ENCODE results near the gene ABLIM1.

Gene ABLIM1

DNA sequence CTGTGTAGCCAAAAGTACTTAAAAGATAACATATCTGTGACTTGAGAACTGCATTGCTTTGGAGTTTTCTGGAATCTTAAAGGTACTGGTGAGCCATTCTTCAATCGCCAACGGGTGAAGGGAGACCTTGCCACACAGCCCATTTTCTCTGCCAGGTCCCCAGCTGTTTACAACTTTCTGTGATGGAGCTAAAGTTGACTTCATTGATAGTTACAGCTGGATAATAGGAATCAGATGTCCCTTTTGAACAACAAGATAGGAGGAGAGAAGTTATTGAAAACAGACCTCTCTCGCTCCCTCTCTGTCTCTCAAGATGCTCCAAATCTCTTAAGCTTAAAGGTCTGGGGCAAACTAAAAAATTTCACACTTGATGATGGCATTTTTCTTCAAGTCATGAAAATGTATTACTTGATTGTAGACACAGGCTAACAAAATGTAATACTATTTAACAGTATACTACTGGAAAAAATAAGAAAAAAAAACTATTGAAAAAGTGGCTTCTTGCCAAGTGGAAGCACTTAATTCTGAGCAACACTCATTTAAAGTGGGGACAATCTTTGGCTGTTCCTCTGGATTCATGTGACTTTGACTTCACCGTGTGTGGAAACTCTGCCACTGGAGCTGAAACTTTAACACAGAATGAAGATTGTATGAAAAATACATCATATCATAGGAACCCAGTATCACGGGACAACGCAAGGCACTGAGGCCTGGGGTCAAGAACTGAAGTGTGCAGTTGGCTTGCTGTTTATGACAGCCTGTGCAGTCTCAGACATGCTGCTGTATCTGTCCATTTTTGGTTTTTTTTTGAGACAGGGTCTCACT, 175.4 kb downstream of the ABLIM1 start:
- no peak for DNase-seq

DNA sequence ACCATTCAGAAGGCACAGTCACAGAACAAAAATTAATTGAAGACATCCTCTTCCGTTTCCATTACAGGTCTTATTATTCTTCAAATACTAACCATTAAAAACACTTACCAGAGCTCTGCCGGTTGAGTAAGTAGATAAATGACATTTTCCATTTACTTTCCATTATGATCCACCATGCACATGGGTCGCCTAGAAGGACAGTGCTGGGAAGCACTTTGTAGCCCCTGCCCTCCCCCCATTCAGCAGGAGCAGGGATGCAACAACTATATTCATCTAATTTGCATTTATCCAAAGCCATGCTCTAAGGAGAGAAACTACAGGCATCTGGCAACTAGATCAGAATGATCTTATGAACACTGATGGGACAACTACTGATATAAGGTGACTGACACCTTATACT, 177.0 kb downstream of the ABLIM1 start:
- DNase-seq: no peak

DNA sequence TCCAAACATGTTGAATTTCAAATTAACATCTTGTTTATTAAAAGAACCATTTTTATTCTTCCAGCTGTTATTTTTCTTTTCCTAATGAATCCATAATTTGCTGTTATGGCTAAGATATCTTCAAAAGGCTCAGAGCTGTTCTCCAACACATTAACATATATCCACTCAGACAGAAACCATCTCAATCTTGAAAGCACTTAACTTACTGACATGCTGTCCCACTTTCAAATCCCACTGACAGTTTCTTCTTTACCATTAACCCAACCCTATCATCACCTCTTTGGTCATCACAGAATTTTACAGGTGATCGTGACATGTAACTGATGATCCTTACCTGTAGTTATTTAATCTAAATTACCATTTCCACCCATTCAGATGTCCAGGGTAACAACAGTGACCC, 178.2 kb downstream of the ABLIM1 start:
- DNase-seq: no peak

DNA sequence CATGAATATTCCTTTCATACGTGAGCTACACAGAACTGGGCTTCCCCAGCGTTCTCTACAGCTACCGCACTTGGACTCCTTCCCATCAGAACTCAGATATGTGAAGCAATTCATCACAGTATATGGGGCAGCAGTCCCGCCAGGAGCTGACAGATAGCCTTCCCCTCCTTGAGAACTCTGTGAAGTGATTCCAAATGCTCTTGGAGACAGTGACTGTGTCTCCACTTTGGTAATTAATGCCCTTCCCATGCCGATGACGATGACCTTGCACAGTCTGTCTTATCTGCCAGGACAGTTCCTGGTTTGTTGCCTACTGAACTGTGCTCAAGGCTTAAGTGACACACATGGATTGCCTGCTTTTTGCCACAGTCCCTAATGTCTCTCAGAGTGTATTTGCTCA, 178.8 kb downstream of the ABLIM1 start:
- no peak for DNase-seq

DNA sequence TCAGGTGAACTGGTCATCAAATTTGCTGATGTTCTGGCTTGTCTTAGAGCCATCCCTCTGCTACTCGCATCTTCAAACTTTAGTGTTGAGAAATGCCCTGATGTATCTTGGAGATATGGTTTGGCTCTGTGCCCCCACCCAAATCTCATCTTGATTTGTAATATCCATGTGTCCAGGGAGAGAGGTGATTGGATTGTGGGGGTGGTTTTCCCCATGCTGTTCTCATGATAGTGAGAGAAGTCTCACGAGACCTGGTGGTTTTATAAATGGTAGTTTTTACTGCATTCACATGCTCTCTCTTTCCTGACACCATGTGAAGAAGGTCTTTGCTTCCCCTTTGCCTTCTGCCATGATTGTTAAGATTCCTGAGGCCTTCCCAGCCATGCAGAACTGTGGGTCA, 179.8 kb downstream of the ABLIM1 start:
- no peak for DNase-seq

DNA sequence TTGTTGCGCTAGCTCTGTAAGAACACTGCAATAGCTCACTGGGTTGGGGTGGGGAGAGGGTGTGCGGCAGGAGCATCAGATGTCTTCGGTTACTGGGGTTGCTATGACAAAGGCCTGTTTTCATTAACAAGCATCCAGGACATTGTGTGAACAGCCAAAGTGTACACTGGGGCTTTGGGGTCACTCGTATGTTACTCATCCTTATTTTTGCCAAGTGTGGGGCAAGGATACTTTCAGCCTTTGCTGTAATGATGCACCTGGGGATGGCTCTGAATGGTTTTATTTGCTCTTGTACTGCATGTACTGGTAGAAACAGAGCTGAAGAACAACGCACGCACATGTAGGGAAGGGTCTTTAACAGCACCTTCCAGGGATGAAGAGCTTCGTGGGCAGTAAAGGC, 180.8 kb downstream of the ABLIM1 start:
- no peak for DNase-seq

DNA sequence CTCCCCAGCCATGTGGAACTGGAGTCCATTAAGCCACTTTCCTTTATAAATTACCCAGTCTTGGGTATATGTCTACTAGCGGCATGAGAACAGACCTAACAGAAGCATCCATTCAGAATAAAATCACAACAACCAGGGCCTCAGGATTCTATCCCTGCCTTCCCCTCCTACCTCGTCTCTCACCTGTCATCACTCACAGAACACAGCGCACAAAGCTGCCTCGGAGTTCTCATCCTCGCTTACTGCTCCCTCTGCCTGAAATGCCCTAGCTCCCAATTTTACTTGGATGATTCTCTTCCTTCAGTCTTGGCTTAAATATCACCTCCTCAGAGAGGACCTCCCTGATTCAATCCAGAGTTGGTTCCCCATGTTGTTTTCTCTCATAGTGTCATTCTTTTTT, 183.1 kb downstream of the ABLIM1 start:
- no peak for DNase-seq

DNA sequence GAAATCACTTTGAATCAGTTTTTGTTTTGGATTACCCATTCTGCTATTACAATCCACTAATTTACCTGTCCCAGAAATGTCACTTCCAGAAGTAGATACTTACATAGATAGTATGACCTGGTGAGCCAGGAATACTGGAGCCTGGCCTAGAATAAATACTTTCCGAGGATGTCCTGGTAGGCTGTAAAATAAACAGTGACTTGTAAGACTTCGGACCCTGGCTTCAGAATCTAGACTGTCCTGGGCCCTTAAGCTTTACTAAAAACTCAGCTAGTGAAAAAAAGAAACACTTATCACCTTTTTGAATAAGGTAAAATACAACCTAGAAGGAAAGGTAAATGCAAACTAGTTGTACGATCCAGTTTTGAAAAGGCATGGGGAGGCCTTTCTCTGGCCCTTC, 184.3 kb downstream of the ABLIM1 start:
- no peak for DNase-seq

DNA sequence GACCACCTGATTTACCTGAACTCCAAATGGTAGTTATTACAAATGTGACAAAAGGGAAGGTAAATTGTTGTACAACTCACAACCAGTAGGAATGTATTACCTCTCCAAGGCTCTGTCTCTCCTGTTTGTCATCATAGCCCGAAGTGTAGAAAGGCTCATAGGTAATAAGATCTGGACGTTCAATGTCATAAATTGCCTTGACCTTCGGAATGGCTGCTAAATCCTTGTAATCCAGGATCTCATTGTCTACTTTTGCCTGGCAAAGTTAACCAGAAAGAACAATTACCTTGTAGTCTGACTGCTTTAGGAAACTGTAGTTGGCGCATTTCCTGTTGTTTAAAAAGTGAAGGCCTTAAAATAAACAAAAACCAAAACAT, 185.2 kb downstream of the ABLIM1 start:
- DNase-seq: peak; percentile 2

DNA sequence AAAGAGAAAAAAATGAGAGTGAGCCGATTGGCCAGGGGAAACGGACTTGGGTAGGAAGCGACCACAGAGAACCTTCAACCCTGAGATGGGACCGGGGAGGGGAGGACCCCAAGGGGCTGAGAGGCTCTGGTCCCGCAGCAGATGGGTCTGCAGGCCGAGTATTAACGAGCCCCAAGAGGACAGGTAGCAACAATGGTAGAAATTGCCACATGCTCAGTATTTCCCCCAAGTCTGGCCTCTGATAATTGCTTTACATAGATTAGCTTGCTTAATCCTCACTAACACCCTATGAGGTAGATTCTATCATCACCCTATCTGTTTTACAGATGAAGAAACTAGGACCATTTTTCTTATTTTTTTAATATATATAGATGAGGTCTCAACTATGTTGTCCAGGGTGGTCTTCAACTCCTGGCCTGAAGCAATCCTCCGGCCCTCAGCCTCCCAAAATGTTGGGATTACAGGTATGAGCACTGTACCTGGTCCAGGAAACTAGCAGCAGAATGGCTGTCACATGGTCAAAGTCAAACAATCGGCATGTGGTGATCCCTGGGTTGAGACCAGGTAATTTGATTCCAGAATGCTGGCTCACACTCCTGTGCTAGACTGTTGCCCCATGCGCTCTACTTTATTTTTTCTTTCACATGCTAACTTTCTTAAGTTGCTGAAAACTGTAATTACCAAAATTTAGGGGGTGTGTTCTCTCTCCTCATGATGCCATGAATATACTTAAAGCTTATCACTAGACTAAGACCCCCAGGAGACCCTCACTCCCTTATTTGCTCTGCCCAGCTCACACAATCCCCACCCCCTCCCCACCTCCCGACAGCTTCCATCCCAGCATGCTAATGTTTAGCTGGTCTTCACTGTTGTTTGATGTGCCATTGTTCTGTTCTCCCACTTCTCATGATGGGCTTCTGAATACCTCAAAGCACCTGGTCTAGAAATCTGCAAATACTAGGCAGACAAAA, 185.9 kb downstream of the ABLIM1 start:
- peak; percentile 46 for DNase-seq

DNA sequence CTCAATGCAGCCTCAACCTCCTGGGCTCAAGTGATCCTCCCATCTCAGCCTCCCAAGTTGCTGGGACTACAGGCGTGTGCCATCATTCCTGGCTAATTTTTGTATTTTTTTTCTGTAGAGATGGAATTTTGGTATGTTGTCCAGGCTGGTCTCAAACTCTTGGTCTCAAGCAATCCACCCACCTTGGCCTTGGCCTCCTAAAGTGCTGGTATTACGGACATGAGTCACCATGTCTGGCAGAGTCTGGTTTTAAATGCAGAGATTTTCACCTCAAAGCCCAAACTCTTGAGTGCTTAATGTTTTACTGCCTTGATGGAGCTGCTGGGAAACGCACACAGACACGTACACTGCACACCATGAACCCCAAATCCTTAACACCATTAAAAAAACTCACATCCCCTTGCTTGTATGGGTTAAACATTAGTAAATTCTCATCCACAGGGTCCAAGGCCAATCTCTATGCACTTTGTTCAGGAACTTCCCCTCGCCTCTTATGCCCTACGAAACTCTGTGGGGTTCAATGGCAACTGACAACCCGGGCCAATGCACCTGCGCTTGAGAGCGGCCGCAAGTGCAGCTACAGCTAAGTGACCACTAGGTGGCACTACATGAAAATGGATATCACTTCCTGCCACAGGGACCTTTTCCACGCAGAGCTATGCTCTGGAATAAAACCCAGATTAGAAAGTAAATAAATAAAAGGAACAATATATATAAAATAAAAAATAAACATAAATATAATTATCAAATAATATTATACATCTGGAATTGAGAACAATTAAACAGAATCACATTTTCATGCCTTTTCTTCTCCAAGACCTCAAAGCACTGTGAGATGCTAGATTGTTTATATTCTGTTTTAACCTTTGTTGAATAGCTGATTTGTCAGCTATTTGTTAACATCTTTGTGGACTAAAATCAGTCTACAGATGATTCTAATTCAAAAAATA, 186.8 kb downstream of the ABLIM1 start:
- DNase-seq: peak; percentile 38

DNA sequence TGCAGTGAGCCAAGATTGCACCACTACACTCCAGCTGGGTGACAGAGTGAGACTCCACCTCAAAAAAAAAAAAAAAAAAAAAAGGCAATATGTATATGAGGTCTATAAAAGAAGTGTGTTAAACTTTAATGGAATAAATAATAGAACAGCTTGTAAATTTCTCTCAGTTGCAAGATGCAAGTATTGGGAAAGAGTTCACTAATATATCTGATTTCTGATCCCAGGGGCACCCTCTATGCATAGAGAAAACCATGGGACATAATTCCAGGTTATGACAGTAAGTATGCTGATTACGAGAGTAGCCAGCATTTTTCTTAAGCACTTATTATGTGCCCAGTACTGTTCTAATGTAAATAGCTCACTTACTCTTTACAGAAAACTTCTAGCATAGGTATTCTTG, 187.7 kb downstream of the ABLIM1 start:
- no peak for DNase-seq

DNA sequence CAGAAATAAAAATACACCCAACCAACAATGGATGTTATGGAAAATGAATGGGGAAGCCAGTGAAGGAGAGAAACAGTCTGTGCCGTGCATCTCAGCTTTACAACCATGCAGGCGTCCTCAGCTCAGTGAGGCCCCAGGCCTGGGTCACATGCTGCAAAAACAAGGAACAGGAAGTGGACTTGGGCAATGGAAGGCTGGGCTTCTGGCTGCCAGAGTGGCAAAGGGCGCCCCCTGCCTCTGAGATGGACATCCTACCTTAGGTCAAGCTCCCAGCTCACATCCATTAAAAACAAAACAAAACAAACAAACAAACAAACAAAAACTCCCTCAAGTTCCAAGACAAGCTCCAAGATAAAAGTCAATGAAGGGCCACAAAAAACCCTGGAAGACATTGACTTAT, 199.1 kb downstream of the ABLIM1 start:
- DNase-seq: peak; percentile 7

DNA sequence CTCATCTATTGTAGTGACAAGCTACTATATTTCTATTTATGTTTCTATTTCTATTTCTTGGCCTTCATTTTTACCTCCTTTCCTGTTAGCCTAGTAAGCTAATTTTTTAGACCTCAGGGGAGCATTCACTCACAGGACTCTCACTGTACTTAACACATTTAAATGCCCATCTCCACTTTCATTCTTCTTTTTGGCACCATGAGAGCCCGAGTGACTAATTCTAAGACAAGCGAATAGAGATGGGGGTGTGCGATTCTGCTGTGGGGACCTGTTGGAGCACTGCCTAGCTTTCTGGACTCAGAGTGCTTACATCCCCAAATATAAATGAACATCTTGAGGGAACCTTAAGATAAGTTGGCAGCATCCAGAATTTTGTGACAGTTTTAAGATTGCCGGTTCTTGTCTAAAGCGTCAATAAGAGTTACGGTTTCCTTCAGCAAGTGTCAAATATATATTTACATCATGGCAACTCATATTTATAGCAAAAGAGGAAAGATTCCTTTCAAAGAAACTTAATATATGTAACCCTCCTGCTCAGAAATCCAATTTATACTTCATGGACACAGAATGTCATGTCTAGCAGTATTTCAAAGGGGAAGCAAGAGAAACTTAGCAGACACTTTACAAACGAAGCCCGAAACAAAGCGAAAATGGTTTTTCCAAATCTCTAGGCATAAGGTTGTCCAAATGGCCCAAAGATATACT, 199.7 kb downstream of the ABLIM1 start:
- no peak for DNase-seq

DNA sequence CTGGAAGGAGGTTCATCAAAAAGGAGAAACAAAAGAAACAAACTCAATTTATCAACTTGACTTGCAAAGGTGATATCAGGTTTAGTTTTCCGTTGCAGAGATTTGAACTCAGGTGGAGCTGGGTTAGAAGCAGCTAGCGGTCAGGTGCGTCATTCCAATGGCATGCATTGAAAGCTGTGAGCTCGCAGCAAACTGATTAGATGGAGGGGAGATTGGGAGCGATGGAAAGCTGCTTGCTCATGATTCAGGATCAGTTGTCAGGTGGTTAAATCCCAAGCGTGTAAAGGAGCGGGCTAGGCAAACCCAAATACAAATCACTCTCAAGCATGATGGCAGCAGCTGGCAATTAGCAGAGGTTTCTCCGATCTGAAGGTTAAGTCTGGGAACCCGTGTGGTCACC, 204.5 kb downstream of the ABLIM1 start:
- no peak for DNase-seq

DNA sequence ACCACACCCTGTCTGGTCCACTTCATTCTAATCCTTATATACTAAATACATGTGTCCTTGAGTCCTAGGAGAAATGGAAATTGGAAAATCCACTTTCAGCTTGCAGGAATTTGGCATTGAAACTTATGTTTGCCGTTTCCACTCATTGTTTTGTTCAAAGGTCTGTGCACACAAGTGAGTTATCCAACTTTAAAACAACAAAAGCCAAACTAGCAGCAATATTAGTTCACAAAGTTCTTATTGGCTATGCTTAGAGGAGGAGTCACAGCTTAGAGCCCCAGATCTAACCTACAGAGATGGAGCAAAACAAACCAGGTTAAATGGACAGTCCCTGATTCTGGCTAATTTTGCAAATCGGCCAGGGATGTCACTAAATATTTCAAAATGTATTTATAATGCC, 209.2 kb downstream of the ABLIM1 start:
- DNase-seq: no peak

DNA sequence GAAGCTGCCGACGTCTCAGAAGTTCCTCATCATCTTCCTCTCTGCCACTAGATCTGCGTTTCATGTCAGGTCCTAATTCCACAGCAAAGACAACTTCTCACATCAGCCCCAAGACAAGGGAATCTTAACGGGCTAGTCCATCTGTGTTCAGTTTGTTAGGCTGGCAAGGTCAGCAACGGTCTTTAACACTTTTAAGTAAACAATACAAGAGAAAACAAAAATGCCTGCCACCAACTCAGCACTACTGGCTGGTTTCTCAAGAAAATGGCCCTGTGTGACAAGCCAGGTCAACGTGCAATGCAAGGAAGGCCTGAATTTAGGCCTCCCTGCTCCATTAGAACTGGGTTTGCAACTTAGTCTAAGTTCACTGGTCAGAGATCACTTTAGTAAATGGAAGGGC, 212.7 kb downstream of the ABLIM1 start:
- no peak for DNase-seq

DNA sequence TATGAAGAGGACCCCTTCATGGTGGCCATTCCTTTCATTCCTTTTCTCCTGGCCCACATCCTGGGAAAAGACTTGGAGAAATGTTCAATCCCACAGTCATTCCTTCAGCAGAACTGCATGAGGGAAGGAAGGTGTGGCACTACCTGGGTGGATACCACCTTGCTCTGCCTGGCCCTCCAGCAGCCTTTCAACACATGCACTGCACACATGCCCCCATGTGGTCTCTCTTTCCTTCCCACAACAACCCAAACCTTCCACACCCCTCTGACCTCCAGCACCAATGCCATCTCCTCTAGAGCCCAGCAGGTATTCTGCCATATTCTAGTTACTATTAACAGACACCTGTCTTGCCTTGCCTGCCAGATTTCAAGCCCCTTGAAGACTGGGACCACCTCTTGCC, 213.3 kb downstream of the ABLIM1 start:
- no peak for DNase-seq

DNA sequence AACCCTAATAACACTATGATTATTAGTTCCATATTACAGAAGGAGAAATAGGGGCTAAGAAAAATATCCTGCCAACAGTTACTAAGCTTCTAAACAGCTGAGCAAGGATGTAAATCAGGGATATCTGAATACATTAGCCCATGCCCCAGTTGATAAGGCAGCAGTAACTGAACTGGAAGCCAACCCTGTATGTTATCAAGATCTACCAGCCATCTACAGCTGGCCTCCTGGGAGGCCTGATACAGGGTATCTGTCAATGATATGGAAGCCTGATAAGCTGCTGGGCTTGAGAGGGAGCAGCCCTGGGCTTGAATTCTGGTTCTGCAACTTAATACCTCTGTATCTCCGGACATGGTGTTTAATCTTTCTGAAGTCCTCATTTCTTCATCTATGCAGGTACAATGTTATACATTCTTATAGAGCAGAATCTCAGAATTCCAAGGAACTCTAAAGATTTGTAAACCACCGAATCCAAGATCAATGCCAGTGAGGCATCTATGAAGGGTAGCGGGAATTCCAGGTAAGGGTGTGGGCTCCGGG, 215.9 kb downstream of the ABLIM1 start:
- DNase-seq: no peak

DNA sequence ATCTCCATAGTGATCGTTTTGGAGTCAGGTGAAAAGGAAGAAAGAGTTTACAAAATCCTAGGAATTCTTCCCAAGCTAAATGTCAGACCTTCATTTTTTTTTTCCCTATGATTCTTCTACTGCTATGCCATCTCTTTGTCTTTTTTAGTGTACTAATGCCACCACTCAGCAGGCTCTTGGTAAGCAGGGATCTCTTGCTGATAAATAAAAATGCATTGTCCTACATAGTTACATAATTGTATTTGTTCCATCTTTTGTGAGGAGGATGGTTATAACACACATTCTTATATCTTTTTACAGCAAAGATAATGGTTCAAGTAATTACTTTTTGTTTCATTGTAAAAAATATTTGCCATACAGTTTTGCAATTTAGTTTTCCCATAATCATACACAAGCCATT, 217.0 kb downstream of the ABLIM1 start:
- no peak for DNase-seq

DNA sequence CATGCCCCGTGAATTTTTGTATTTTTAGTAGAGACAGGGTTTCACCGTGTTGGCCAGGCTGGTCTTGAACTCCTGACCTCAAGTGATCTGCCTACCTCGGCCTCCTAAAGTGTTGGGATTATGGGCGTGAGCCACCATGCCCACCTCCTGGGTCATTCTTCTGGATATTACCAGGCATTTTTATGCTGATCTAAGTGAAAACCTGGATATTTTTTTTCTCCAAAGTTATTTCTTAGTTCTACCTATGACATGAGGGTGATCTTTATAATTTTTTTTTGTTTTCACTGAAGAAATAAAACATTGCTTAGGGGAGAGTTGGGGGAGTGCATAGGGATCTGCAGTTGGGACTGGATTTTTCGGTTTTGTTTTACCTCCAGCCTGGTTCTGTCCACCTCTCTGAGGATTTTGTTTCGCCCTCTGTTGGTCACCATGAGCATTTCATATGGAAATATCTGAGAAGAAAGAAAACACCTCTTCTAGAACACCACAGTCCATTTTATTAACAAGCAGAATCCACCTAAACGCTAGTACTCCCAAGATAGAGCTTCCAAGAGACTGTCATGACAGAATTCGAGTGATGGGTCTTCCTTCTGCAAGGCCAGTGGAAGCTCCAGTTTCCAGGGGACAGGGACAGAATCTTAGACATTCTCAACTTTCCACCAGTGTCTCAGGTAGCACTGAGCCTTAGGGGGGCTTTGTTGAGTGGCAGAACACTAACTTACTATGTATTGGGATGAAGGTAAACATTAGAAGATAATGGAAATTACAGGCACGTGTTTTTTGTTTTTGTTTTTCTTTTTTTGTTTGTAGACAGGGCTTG, 220.4 kb downstream of the ABLIM1 start:
- no peak for DNase-seq
